Activated CD4-positive, CD25-positive, alpha-beta regulatory T cell treated with anti-CD3 and anti-CD28 coated beads, Interleukin-2, amount 50 U/mL, for 72 hours (primary cell): ENCODE results near the gene COMTD1.
"Not testable (repeated sequence)": the region's sequence is repeated elsewhere in the genome, so short reads cannot be mapped to it uniquely, and the experiment has no call there.

Source experiments
- DNase-seq: peaks from one replicate; pipeline ENCODE4 v3.0.0; 2021

COMTD1 gene

GRCh38 chr10:75212343-75212742, 23.4 kb downstream of the COMTD1 start:
- DNase-seq, result no peak

GRCh38 chr10:75211007-75211691, 24.6 kb downstream of the COMTD1 start:
- DNase-seq, result no peak

GRCh38 chr10:75210282-75211006, 25.3 kb downstream of the COMTD1 start, which contains the start of gene VDAC2:
Gene VDAC2 (plus strand): TSS chr10:75210796. CDS start chr10:75211159, 363 bp downstream.
- DNase-seq, result peak; percentile 97

GRCh38 chr10:75209921-75210281, 25.9 kb downstream of the COMTD1 start:
- peak; percentile 75 for DNase-seq

- no peak for DNase-seq
Measured at GRCh38 chr10:75209086-75209920, 26.5 kb downstream of the COMTD1 start.

- no peak for DNase-seq
Measured at GRCh38 chr10:75208181-75208580, 27.6 kb downstream of the COMTD1 start.

- DNase-seq, result no peak
Measured at GRCh38 chr10:75207857-75208144, 28.0 kb downstream of the COMTD1 start.

GRCh38 chr10:75207079-75207856, 28.5 kb downstream of the COMTD1 start:
- DNase-seq, result no peak

GRCh38 chr10:75206638-75207037, 29.1 kb downstream of the COMTD1 start:
- not testable (repeated sequence) for DNase-seq

- DNase-seq, result no peak
Measured at GRCh38 chr10:75205908-75206307, 29.8 kb downstream of the COMTD1 start.

GRCh38 chr10:75203724-75204123, 32.0 kb downstream of the COMTD1 start:
- DNase-seq, result no peak

- DNase-seq, result not testable (repeated sequence)
Measured at GRCh38 chr10:75203046-75203620, 32.6 kb downstream of the COMTD1 start.

- no peak for DNase-seq
Measured at GRCh38 chr10:75202321-75203045, 33.3 kb downstream of the COMTD1 start.

- DNase-seq, result no peak
Measured at GRCh38 chr10:75201793-75202307, 33.9 kb downstream of the COMTD1 start.

- DNase-seq, result not testable (repeated sequence)
Measured at GRCh38 chr10:75199949-75200348, 35.8 kb downstream of the COMTD1 start.

- DNase-seq, result no peak
Measured at GRCh38 chr10:75197906-75198305, 37.9 kb downstream of the COMTD1 start.

- no peak for DNase-seq
Measured at GRCh38 chr10:75197066-75197465, 38.7 kb downstream of the COMTD1 start.

- no peak for DNase-seq
Measured at GRCh38 chr10:75195035-75195763, 40.6 kb downstream of the COMTD1 start.

- not testable (repeated sequence) for DNase-seq
Measured at GRCh38 chr10:75194625-75195024, 41.1 kb downstream of the COMTD1 start.

GRCh38 chr10:75191821-75192568, 43.8 kb downstream of the COMTD1 start:
- no peak for DNase-seq
